Measurements from ENCODE around the gene LGR6. TPM values are rescaled to one million over a fixed set of nuclear protein-coding genes. Genes with fewer than 3 reads are reported as not detected.

LGR6 gene
- total and polyA plus RNA-seq, 12 donors, result 0.06 to 1.0 (median 0.18) TPM; not detected in 3

DNA sequence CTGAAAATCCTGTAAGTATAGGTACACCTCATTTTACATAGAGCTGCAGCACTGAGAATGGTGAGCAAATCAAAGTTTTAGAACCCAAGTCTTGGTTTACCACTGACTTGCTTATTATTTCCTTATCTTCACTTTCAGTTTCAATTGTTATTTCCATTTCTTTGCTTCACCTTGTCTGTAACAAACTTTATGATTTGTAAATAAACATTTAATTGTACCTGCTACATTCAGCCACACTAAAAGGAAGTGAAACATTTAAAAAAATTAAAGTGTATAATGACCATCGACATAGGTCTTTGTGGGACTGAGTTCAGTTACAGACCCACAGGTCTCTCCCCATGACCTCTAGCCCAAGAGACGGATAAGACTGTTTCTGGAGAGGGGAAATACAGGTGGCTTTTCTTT is 34.4 kb downstream of the LGR6 start:
- no peak overlapping the region for H3K4me3 ChIP-seq
- H3K4me1 ChIP-seq (replicated peaks in 1 of 2), result no peaks in the 10 kb centered on the region
- no peaks in the 10 kb centered on the region for H3K27me3 ChIP-seq
- intact Hi-C loops (cut with DNase I), result no loop called here
- no peaks in the 10 kb centered on the region for H3K9me3 ChIP-seq (replicated peaks in 1 of 3)
- DNase-seq, result no peak
- H3K36me3 ChIP-seq (replicated peaks in 1 of 2), result no peaks in the 10 kb centered on the region
- TF ChIP-seq POLR2A (IDR thresholded peaks at IDR 0.05), result no peak
- TF ChIP-seq, protein P1, sequence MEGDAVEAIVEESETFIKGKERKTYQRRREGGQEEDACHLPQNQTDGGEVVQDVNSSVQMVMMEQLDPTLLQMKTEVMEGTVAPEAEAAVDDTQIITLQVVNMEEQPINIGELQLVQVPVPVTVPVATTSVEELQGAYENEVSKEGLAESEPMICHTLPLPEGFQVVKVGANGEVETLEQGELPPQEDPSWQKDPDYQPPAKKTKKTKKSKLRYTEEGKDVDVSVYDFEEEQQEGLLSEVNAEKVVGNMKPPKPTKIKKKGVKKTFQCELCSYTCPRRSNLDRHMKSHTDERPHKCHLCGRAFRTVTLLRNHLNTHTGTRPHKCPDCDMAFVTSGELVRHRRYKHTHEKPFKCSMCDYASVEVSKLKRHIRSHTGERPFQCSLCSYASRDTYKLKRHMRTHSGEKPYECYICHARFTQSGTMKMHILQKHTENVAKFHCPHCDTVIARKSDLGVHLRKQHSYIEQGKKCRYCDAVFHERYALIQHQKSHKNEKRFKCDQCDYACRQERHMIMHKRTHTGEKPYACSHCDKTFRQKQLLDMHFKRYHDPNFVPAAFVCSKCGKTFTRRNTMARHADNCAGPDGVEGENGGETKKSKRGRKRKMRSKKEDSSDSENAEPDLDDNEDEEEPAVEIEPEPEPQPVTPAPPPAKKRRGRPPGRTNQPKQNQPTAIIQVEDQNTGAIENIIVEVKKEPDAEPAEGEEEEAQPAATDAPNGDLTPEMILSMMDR (IDR thresholded peaks at IDR 0.05), result no peak
- H3K27ac ChIP-seq, result no peak overlapping the region
- 73 to 81% (median 81%) methylated on average over 2 of the region's 2 CpGs for WGBS, 4 donors

DNA sequence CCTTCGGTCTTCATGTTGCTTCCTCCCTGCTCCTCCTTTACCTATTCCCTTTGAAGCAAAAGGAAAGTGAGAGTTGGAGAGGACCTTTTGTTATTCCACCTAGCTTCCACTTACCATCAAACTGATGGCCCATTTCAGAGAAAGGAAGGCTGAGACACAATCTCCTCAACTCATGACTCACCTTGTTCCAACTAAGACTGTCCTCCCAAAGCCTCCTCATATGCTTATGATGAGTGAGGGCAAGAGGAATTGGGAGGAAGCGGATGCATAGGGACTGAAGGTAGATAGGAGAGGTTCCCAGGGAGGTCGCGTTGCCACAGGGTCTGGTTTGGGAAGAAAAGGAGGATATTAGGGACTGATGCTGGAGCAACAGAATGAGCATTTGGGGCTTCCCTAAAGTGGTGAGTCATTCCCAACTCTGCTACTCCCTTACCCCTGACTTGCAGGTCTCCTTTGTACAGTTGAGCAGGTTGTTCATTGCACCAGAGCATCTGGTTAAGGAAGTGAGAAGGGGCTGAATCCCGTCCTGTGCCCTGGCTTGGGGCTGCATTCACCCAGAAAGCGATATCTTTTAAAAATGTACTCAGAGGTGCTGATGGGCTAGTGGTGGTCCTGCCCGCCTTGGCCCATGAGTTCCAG is 35.0 kb downstream of the LGR6 start:
- Histone ChIP-seq H3K27me3 (no peaks in the 10 kb centered on the region), H3K4me1 (replicated peaks in 1 of 2) (no peaks in the 10 kb centered on the region), H3K27ac (no peak overlapping the region), H3K4me3 (no peak overlapping the region), H3K36me3 (replicated peaks in 1 of 2) (no peaks in the 10 kb centered on the region), H3K9me3 (replicated peaks in 1 of 3) (no peaks in the 10 kb centered on the region)
- intact Hi-C loops (cut with DNase I), result no loop called here
- WGBS, 4 donors, result 85 to 98% (median 90%) methylated on average over 7 of the region's 7 CpGs
- TF ChIP-seq, protein P1 (IDR thresholded peaks at IDR 0.05), result no peak
- TF ChIP-seq POLR2A (IDR thresholded peaks at IDR 0.05), result no peak
- DNase-seq, result no peak

DNA sequence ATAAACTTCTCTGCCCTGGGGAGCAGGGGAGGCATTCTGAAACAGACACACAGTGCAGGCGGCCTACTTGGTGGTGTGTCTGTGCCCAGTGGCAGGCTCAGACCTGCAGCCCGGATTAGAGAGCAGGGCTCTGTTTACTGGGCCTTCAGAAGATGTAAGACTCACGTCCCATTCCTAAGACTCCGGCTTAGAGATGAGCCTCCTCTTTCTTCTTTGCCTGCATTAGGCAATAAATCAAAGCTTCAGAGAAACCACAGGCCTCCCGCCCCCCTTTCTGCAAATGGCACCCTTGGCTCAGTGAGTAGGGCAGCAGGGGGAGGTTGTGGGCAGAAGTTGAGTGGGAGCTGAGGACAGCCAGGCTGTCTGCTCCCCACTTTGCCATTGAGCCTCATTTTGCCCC is 35.8 kb downstream of the LGR6 start:
- intact Hi-C loops (cut with DNase I), result no loop called here
- H3K4me3 ChIP-seq, result no peak overlapping the region
- no peak overlapping the region for H3K27ac ChIP-seq
- 82 to 90% (median 89%) methylated on average over 5 of the region's 5 CpGs for WGBS, 4 donors
- no peaks in the 10 kb centered on the region for H3K27me3 ChIP-seq
- TF ChIP-seq, protein P1 (IDR thresholded peaks at IDR 0.05), result no peak
- no peak for DNase-seq
- no peaks in the 10 kb centered on the region for H3K4me1 ChIP-seq (replicated peaks in 1 of 2)
- no peaks in the 10 kb centered on the region for H3K36me3 ChIP-seq (replicated peaks in 1 of 2)
- no peaks in the 10 kb centered on the region for H3K9me3 ChIP-seq (replicated peaks in 1 of 3)

DNA sequence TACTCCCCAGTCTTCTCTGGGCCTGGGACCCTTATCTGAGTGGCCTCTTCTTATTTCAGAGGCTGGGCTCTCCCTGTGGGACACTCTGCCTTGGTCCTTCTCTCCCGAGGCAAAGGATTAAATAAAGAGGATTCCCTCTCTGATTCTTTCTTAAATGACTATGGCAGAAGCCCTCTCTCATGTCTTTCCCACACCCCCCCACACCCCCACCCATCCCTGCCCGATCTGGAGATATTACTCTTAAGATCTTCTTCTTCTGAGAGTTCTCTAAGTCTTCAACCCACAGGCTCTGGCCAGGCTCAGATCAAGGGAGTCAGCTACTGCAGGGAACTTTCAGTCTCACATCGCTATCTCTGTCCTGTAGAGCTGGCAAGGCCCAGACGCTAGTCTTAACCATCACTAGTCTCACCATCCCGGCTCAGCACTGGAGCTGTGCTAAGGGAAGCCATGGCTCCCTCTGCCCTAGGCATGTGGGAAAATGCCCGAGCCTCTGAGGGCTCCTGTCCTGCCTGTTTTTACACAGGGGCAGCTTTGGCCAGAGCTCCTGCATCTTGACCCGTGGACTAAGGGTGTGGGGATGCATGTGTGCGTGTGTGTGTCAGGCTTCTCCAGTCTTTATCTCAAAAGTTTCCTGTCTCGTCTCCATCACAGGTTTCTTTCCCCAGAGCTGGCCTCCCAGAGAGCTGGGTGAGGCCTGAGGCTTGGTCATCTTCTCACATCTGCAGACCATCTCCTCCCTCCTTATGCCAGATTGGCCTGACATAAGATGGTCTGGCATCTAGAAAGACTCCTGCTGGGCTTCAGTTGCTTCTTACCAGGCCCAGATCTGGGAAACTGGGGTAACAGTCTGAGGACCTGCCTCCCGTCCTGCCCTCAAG is 36.7 kb downstream of the LGR6 start:
- Histone ChIP-seq H3K27ac (no peak overlapping the region), H3K27me3 (no peaks in the 10 kb centered on the region), H3K9me3 (replicated peaks in 1 of 3) (no peaks in the 10 kb centered on the region), H3K36me3 (replicated peaks in 1 of 2) (no peaks in the 10 kb centered on the region), H3K4me3 (no peak overlapping the region), H3K4me1 (replicated peaks in 1 of 2) (no peaks in the 10 kb centered on the region)
- WGBS, 4 donors, result 78 to 90% (median 87%) methylated on average over 8 to 10 of the region's 10 CpGs
- TF ChIP-seq POLR2A (IDR thresholded peaks at IDR 0.05), result no peak
- TF ChIP-seq, protein P1 (IDR thresholded peaks at IDR 0.05), result no peak
- intact Hi-C loops (cut with DNase I), result no loop called here
- no peak for DNase-seq
